GM12801 (cell line): ENCODE results near the gene PPM1H.

Experiments
- TF ChIP-seq, protein P1 (sequence below): IDR thresholded peaks from one replicate; pipeline ENCODE4 v1.5.1; 2011; ENCODE audit warnings: control low read depth; ENCODE audit not compliant: insufficient read length; ENCODE audit errors: extremely low read depth

Gene PPM1H

DNA sequence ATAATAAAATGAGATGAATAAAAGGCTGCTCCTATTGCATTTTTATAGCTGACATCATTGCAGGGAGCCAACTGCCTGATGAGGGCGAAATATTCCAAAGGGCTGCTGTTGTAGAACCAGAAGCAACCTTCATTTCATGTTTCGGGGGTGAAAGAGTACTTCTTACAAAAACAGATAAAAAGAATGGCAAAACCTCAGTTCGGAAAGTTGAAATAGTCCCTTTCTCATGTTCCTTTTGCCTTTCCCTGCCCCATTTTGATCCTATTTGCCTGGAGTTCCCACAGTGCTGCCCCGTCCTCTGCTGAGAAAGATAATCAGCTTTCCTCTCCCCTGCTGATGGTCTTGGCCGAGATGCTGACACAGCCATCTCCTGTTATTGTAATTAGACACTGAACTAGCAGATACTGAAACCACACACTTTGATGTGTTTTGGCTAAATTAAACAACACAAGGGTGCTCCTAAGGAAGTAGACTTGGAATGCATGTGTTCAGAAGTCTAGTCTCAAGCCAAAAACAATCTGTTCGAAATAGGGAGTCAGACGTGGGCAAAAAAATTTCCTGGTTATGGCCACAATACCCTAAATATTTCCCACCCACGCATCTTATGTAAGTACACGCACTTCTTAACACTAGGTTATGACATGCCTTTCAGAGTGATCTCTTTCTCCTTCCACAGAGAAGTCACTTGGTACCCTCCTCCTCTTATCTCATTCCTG lies 117.2 kb downstream of the PPM1H start:
- TF ChIP-seq, protein P1, sequence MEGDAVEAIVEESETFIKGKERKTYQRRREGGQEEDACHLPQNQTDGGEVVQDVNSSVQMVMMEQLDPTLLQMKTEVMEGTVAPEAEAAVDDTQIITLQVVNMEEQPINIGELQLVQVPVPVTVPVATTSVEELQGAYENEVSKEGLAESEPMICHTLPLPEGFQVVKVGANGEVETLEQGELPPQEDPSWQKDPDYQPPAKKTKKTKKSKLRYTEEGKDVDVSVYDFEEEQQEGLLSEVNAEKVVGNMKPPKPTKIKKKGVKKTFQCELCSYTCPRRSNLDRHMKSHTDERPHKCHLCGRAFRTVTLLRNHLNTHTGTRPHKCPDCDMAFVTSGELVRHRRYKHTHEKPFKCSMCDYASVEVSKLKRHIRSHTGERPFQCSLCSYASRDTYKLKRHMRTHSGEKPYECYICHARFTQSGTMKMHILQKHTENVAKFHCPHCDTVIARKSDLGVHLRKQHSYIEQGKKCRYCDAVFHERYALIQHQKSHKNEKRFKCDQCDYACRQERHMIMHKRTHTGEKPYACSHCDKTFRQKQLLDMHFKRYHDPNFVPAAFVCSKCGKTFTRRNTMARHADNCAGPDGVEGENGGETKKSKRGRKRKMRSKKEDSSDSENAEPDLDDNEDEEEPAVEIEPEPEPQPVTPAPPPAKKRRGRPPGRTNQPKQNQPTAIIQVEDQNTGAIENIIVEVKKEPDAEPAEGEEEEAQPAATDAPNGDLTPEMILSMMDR: no peak

DNA sequence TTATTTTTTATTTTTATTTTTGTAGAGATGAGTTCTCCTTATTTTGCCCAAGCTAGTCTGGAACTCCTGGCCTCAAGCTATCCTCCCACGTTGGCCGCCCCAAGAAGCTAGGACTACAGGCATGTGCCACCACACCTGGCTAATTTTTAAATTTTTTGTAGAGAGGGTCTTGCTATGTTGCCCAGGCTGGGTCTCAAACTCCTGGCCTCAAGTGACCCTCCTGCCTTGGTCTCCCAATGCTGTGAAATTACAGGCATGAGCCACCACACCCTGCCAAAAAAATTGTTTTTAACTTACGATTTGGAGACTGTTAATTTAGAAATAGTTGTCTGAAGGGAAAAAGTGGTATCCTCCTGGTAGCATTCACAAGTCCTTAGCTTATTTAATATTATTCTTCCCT lies 120.7 kb downstream of the PPM1H start:
- TF ChIP-seq, protein P1: no peak

DNA sequence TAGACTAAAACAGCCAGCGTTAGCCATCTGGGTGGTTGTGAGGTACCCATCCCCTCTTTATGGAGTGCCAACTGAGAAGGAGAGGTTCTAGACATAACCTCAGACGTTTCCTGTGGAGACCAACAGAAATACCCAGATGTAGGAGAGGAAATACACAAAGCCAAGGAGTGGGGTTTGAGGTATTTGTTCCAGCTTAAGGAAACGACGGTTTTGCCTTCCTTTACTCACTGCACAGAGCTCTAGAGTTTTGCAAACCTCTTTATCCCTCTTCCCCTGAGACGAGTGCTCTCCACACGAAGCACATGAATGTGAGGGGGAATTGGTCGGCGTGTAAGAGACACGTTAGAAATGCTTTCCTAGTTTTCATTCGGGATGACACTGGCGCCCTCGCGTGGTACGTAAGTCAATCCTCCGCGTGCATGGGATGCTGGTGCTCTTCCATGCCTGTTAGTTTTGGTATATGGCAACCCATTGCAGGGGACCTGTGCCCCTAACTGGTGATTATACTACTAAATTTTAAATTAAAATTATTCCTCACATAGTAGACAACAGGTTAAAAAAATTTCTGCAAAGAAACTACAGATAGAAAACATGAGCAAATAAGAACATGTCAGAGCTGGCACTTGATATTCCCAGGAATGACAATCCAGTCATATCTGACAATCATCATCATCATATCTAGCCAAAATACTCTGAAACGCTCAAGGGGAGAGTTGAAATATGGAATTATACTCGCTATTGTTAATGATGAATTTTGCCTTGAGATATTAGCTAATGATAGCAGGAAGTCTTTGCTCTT lies 121.7 kb downstream of the PPM1H start:
- TF ChIP-seq, protein P1: no peak

DNA sequence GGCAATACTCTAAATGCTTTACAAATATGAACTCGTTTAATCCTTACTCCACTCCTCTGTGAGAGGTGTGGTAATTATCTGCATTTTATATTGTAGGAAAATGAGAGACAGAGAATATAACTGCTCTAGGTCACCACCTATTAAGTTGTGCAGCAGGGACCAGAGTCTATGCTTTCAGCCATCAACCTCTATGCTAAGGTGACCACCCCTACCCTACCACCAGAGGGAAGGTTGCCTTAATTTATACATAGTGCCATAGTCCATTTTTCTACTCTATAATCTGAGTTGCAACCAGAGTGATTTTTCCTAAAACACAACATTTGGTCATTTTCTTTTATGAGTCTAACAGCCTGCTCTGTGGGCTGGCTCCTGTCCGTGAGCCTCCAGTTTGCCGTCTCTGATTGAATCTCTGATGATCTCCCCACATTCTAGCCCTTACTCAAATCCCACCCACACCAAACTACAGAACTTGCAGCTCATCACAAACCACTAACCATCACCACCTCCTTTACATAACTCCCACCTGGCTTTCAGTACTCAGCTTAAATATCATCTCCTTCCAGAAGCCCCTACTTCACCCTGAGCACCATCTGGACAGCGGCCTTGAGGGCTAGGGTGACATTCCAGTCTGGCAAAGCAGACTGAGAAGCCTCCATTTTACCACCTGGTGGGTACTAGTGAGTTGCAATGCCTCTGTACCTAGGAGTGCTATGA lies 126.6 kb downstream of the PPM1H start:
- TF ChIP-seq, protein P1: no peak

DNA sequence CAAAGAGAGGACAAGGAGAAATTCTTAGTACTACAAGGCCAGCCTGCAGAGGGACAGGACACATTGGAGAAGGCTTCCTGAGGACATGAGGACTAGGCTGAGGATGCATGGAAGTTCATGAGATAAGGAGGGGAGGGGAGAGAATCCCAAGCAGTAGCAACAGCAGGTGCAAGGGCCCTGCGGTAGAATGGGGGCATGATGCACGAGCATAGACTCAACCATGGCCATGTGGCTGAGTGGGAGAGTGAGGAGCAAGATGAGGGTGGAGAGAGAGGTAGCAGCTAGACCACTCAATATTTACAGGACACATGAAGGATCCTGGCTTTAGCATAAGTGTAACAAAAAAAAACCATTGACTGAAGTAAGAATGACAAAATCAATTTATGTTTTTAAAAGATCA lies 128.1 kb downstream of the PPM1H start:
- TF ChIP-seq, protein P1: no peak

DNA sequence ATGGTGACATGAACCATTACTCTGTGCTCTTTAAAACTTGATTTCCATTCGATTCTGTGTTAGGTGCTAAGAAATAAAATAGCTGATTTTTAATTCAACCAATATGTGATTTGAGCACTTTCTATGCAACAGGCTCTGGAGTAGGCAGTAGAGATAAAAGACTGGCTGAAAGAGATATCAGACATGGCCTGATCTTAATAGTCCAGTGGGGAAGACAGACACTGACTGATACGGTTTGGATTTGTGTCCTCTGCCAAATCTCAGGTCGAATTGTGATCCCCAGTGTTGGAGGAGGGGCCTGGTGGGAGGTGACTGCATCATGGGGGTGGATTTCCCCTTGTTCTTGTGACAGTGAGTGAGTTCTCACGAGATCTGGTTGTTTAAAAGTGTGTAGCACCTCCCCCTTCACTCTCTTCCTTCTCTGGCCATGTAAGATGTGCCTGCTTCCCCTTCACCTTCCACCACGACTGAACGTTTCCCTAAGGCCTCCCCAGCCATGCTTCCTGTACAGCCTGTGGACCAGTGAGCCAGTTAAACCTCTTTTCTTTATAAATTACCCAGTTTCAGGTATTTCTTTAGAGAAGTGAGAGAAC lies 128.6 kb downstream of the PPM1H start:
- TF ChIP-seq, protein P1: no peak

DNA sequence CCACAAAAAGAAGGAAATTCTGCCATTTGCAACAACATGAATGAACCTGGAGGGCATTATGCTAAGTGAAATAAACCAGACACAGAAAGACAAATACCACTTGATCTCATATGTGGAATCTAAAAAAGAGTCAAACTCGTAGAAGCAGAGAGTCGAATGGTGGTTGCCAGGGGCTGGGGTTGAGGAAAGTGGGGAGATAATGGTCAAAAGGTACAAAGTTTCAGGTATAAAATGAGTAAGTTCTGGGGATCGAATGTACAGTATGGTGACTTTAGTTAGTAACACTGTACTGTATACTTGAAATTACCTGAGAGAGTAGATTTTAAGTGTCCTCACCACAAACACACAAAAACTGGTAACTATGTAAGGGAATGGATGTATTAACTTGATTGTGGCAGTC lies 129.4 kb downstream of the PPM1H start:
- TF ChIP-seq, protein P1: no peak
